Endothelial cell (in vitro differentiated cells): ENCODE measurements around the gene TRIP10. TPM values are rescaled to one million over a fixed set of nuclear protein-coding genes. Genes with fewer than 3 reads are reported as not detected.
A peak's percentile ranks its signal among the peaks of the same experiment; 100 is the strongest.

Source experiments
- DNase-seq: peaks from one replicate; pipeline ENCODE4 v3.0.0; 2021; ENCODE audit warnings: low spot score
- H3K27ac Mint-ChIP-seq: one replicate; pipeline ENCODE4 v1.8.0; 2021; ENCODE audit warnings: mixed read lengths, inconsistent platforms; ENCODE audit not compliant: unreplicated experiment
- H3K27me3 Mint-ChIP-seq: one replicate; pipeline ENCODE4 v1.8.0; 2021; ENCODE audit warnings: mild to moderate bottlenecking, moderate library complexity, mixed read lengths, inconsistent platforms; ENCODE audit not compliant: unreplicated experiment
- H3K36me3 Mint-ChIP-seq: one replicate; pipeline ENCODE4 v1.8.0; 2021; ENCODE audit warnings: mild to moderate bottlenecking, low read depth, mixed read lengths, inconsistent platforms; ENCODE audit not compliant: unreplicated experiment
- H3K4me1 Mint-ChIP-seq: one replicate; pipeline ENCODE4 v1.8.0; 2021; ENCODE audit warnings: mild to moderate bottlenecking, mixed read lengths, inconsistent platforms; ENCODE audit not compliant: unreplicated experiment
- H3K4me3 Mint-ChIP-seq: one replicate; pipeline ENCODE4 v1.8.0; 2021; ENCODE audit warnings: mild to moderate bottlenecking, mixed read lengths, inconsistent platforms; ENCODE audit not compliant: unreplicated experiment
- H3K9me3 Mint-ChIP-seq: one replicate; pipeline ENCODE4 v1.8.0; 2021; ENCODE audit warnings: mixed read lengths, inconsistent platforms; ENCODE audit not compliant: unreplicated experiment
- total RNA-seq: library from RNA; stranded (reverse); fragmentation: NEBNext Ultra II Directional; extraction: Animal tissue kit (Norgen Biotek cat#: 25700); gene quantifications from one replicate; pipeline ENCODE4 v1.2.1, GENCODE V29; 2021; ENCODE audit not compliant: unreplicated experiment
- TF ChIP-seq, protein P1 (sequence below): fragments of 200-600 bp; sonication (generic); IDR thresholded peaks from one replicate; pipeline ENCODE4 v1.5.0; 2021; ENCODE audit warnings: antibody characterized with exemption; ENCODE audit not compliant: unreplicated experiment

The TRIP10 gene
- total RNA-seq, 1 donor from 2014 or later = 42.8 TPM

DNA sequence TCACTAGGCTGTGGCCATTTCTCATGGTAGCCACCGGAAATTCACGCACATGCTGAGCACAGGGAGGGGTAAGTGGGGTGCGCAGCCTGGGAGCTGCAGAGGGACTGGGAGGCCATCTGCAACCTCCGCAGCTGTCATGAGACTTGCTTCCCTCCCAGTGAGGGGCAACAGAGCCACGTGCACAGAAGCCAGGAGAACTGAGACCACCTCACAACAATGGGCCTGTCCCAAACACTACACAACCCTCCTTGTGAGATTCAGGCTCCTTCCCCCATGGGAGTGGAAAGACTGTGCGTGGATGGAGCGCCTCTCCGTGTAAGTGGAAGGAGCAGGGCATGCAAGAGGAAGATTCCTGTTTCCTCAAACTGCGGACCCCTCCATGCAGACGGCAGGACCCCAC, 27.9 kb upstream of the TRIP10 start:
- TF ChIP-seq, protein P1, sequence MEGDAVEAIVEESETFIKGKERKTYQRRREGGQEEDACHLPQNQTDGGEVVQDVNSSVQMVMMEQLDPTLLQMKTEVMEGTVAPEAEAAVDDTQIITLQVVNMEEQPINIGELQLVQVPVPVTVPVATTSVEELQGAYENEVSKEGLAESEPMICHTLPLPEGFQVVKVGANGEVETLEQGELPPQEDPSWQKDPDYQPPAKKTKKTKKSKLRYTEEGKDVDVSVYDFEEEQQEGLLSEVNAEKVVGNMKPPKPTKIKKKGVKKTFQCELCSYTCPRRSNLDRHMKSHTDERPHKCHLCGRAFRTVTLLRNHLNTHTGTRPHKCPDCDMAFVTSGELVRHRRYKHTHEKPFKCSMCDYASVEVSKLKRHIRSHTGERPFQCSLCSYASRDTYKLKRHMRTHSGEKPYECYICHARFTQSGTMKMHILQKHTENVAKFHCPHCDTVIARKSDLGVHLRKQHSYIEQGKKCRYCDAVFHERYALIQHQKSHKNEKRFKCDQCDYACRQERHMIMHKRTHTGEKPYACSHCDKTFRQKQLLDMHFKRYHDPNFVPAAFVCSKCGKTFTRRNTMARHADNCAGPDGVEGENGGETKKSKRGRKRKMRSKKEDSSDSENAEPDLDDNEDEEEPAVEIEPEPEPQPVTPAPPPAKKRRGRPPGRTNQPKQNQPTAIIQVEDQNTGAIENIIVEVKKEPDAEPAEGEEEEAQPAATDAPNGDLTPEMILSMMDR = no peak
- no peaks in the 10 kb centered on the region for H3K4me1 Mint-ChIP-seq
- peaks cover 10% of the 10 kb centered on the region for H3K36me3 Mint-ChIP-seq
- H3K27ac Mint-ChIP-seq = no peak overlapping the region
- H3K27me3 Mint-ChIP-seq = peaks cover 14% of the 10 kb centered on the region
- H3K4me3 Mint-ChIP-seq = no peak overlapping the region
- no peak for DNase-seq
- peaks cover 19% of the 10 kb centered on the region for H3K9me3 Mint-ChIP-seq

DNA sequence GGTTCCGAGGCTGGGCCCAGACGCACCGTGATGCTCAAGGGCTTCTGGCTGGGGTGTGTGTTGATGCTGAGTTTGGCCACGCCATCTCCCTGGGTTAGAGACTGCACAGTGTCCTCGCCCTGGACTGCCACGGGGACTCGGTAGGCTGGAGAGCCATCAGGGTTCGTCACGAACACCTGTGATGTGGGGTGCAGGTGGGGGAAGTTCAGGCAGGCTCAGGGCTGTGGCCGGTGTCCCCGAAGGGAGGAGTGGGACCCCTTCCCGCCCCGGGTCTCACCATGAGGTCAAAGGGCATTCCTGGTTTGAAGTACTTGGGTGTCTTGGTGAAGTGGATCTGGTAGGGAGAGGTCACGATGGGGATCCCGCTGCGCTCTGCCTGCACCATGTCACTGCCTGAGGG, 27.2 kb upstream of the TRIP10 start:
- TF ChIP-seq, protein P1 = no peak
- Mint-ChIP-seq H3K4me3 (peak overlapping the region; percentile 44), H3K27ac (no peak overlapping the region), H3K9me3 (peaks cover 21% of the 10 kb centered on the region), H3K4me1 (peaks cover under 1% of the 10 kb centered on the region), H3K36me3 (peaks cover 11% of the 10 kb centered on the region), H3K27me3 (peaks cover 16% of the 10 kb centered on the region)
- DNase-seq = no peak

DNA sequence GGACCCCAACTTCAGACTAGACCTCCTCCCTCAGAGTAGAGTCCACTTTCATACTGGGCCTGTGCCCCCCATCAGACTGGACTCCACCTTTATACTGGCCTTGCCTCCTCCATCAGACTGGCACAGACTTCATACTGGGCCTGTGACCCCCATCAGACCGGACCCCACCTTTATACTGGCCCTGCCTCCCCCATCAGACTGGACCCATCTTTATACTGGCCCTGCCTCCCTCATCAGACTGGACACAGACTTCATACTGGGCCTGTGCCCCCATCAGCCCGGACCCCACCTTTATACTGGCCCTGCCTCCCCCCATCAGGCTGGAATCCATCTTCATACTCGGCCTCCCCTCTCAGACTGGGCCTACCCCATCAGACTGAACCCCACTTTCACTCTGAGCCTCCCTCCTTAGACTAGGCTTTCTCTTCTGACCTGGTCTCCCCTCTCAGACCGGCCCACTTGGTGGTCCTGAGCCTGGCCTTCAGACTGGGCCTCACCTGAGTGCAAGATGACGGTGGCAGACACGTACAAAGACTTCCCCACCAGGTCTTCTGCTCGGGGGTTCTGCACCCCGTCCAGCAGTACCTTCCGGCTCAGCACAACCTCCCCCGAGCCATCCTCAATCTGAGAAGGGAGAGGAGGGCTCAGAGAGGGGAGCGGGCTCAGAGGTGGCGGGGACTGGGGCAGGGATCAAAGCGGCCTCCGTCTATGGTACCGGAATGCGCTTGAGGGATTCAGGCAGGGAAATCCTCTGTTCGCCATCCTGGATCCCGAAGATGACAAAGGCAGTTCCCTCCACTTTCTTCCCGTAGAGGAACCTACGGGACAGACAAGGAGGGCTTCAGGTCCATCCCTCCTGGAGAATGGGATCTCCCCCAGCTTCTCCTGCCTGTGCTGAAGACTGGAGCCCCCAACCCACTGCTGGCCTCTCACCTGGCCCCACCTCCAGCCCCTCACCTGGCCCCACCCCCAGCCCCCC, 26.5 kb upstream of the TRIP10 start:
- Mint-ChIP-seq H3K9me3 (peaks cover 26% of the 10 kb centered on the region), H3K4me1 (peaks cover 4% of the 10 kb centered on the region), H3K4me3 (peak overlapping the region; percentile 44), H3K27ac (no peak overlapping the region), H3K36me3 (peaks cover 17% of the 10 kb centered on the region), H3K27me3 (peaks cover 24% of the 10 kb centered on the region)
- TF ChIP-seq, protein P1 = no peak
- DNase-seq = no peak

DNA sequence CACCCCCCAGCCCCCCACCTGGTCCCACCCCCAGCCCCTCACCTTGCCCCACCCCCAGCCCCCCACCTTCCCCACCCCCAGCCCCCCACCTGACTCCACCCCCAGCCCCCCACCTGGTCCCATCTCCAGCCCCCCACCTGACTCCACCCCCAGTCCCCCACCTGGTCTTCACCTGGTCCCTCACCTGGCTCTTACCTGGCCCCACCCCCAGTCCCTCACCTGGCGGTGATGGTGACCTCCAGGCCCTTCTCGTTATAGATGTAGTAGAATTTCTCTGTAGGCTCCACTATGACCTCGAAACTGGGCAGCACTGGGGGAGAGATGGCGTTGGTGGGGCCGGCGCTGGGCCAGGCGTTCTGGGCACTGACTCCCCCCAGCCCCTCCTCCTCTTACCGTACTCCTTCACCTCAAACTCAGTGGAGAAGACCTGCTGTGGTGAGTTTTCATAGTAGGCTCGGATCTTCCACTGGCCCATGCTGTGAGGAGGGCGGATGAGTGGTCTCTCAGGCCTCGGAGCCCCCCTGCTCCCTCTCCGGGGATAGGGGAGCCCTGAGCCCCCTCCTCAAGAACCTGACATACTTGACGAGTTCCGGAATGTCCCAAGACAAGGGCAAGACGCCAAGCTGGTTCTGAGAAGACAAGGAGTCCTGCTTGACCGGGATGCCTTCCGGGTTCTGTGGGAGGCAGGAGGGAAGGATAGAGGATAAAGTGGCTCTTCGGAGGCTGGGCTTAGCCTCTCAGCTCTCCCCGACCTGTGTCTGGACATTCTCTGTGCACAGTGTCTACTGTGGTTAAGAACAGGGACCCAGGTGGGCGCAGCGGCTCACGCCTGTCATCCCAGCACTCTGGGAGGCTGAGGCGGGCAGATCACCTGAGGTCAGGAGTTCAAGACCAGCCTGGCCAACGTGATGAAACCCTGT, 25.4 kb upstream of the TRIP10 start:
- peaks cover 4% of the 10 kb centered on the region for H3K4me1 Mint-ChIP-seq
- peaks cover 21% of the 10 kb centered on the region for H3K27me3 Mint-ChIP-seq
- peaks cover 17% of the 10 kb centered on the region for H3K36me3 Mint-ChIP-seq
- H3K27ac Mint-ChIP-seq = no peak overlapping the region
- H3K4me3 Mint-ChIP-seq = no peak overlapping the region
- no peak for DNase-seq
- peaks cover 24% of the 10 kb centered on the region for H3K9me3 Mint-ChIP-seq
- TF ChIP-seq, protein P1 = no peak
